Measurements from ENCODE around the gene TUBA3D.
"Not testable (repeated sequence)": the region's sequence is repeated elsewhere in the genome, so short reads cannot be mapped to it uniquely, and the experiment has no call there.

The TUBA3D gene

DNA sequence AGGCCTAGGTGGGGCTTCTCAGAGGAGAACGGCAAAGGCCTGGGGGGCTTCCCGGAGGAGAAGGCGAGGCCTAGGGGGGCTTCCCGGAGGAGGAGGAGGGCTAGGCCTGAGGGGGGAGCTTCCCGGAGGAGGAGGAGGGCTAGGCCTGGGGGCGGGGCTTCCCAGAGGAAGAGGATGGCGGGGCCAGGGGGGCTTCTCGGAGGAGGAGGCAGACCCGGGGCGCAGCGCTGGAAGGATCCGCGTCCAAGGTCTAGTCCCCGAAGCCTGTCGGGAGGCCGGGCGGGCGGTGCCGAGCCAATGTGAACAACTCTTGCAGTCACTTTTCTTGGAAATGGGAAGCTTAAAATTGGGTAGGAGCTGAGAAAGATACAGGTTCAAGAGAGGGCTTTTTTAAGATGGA is 30.0 kb upstream of the TUBA3D start:
- DNase-seq = no peak
- H3K27me3 ChIP-seq (replicated peaks; ENCODE audit: insufficient read depth, low read length) = no peaks in the 10 kb centered on the region

GRCh38 chr2:131447981-131448380 is 27.9 kb upstream of the TUBA3D start:
- H3K9me3 ChIP-seq (replicated peaks; ENCODE audit: insufficient read depth, low read length); H3F3A ChIP-seq (ENCODE audit: insufficient read depth, low read length); H3K4me2 ChIP-seq (ENCODE audit: low read depth, low read length); H4K20me1 ChIP-seq (ENCODE audit: insufficient read depth, low read length); H3K9me2 ChIP-seq (replicated peaks; ENCODE audit: insufficient read depth, low read length); H3K27ac ChIP-seq (ENCODE audit: low read length); H3K4me3 ChIP-seq (ENCODE audit: low read length); H2AFZ ChIP-seq (ENCODE audit: low read length); H3K27me3 ChIP-seq (replicated peaks; ENCODE audit: insufficient read depth, low read length); H3K79me2 ChIP-seq (ENCODE audit: low read length); DNase-seq; H3K9ac ChIP-seq (ENCODE audit: low read length); H3K4me1 ChIP-seq (ENCODE audit: low read length); H3K36me3 ChIP-seq (replicated peaks; ENCODE audit: insufficient read depth, low read length): not testable (repeated sequence)

More for the DNA sequence above, 30.0 kb upstream of the TUBA3D start:
- no peaks in the 10 kb centered on the region for H3K4me1 ChIP-seq (ENCODE audit: low read length)
- TF ChIP-seq EZH2 (optimal IDR thresholded peaks at IDR 0.05; ENCODE audit: low read depth, low read length) (no peak), CTCF (IDR thresholded peaks at IDR 0.05; ENCODE audit: low read length) (no peak), EZH2phosphoT487 (IDR thresholded peaks at IDR 0.05; ENCODE audit: low read length) (no peak)
- H3K9me3 ChIP-seq (replicated peaks; ENCODE audit: insufficient read depth, low read length) = no peaks in the 10 kb centered on the region
- no peak overlapping the region for H2AFZ ChIP-seq (ENCODE audit: low read length)
- no peaks in the 10 kb centered on the region for H3K9me2 ChIP-seq (replicated peaks; ENCODE audit: insufficient read depth, low read length)
- no peak overlapping the region for H3K4me3 ChIP-seq (ENCODE audit: low read length)
- no peaks in the 10 kb centered on the region for H3K36me3 ChIP-seq (replicated peaks; ENCODE audit: insufficient read depth, low read length)
- H4K20me1 ChIP-seq (ENCODE audit: insufficient read depth, low read length) = no peaks in the 10 kb centered on the region
- H3K27ac ChIP-seq (ENCODE audit: low read length) = no peak overlapping the region
- no peaks in the 10 kb centered on the region for H3K79me2 ChIP-seq (ENCODE audit: low read length)
- no peak overlapping the region for H3K4me2 ChIP-seq (ENCODE audit: low read depth, low read length)
- no peaks in the 10 kb centered on the region for H3F3A ChIP-seq (ENCODE audit: insufficient read depth, low read length)
- no peak overlapping the region for H3K9ac ChIP-seq (ENCODE audit: low read length)

DNA sequence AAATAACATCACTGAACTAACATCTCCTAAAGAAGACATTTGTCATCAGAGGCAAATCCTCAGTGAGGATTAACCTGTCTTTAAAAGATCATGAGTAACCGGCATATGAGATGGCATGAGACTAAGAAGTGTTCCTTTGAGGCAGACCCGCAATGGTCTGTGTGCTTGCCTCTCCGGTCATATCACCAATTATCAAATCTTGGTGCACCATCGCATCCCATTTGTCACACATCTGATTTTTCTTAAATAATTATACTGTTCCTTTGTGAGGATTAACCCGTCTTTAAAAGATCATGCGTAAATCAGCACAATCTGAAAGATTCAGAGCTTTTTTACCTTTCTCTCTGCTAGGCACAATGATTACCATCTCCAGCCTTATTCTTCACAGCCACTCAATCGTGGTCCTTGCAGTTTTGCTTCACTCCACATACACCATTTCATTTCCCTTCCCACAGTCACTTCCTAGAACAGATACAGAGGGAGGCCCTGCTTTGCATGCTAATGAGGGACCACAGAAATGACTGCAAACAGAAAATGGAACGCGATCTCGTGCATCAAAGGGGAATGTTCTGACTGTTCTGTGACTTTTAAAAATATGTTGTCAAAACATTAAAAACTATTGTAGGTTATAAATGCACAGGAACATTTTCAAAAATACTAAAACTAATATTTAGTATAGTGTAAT is 24.5 kb upstream of the TUBA3D start:
- not testable (repeated sequence) for H3K4me3 ChIP-seq (ENCODE audit: low read length); H2AFZ ChIP-seq (ENCODE audit: low read length); H3K27me3 ChIP-seq (replicated peaks; ENCODE audit: insufficient read depth, low read length); H3K4me1 ChIP-seq (ENCODE audit: low read length); H3F3A ChIP-seq (ENCODE audit: insufficient read depth, low read length); DNase-seq; H4K20me1 ChIP-seq (ENCODE audit: insufficient read depth, low read length); H3K79me2 ChIP-seq (ENCODE audit: low read length); H3K4me2 ChIP-seq (ENCODE audit: low read depth, low read length); H3K9me2 ChIP-seq (replicated peaks; ENCODE audit: insufficient read depth, low read length); H3K9ac ChIP-seq (ENCODE audit: low read length); H3K36me3 ChIP-seq (replicated peaks; ENCODE audit: insufficient read depth, low read length); H3K27ac ChIP-seq (ENCODE audit: low read length); H3K9me3 ChIP-seq (replicated peaks; ENCODE audit: insufficient read depth, low read length)

GRCh38 chr2:131454914-131455313 is 21.0 kb upstream of the TUBA3D start:
- H3K27me3 ChIP-seq (replicated peaks; ENCODE audit: insufficient read depth, low read length); H3K4me2 ChIP-seq (ENCODE audit: low read depth, low read length); H3F3A ChIP-seq (ENCODE audit: insufficient read depth, low read length); H3K4me1 ChIP-seq (ENCODE audit: low read length); H3K36me3 ChIP-seq (replicated peaks; ENCODE audit: insufficient read depth, low read length); H3K9me2 ChIP-seq (replicated peaks; ENCODE audit: insufficient read depth, low read length); H2AFZ ChIP-seq (ENCODE audit: low read length); H4K20me1 ChIP-seq (ENCODE audit: insufficient read depth, low read length); H3K79me2 ChIP-seq (ENCODE audit: low read length); H3K27ac ChIP-seq (ENCODE audit: low read length); H3K4me3 ChIP-seq (ENCODE audit: low read length); H3K9ac ChIP-seq (ENCODE audit: low read length); H3K9me3 ChIP-seq (replicated peaks; ENCODE audit: insufficient read depth, low read length); DNase-seq: not testable (repeated sequence)

DNA sequence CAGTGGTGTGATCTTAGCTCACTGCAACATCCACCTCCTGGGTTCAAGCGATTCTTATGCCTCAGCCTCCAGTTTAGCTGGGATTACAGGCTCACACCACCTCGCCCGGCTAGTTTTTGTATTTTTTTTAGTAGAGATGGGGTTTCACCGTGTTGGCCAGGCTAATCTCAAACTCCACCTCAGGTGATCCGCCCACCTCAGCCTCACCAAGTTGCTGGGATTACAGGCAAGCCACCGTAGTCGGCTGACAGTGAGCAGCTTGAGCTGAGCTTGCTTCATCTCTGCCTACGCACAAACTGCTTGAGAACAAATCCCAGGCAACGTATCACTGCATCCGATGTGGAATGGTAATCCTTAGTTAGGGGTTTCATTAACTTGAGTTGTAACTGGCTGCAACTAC is 8.2 kb upstream of the TUBA3D start:
- H3K79me2 ChIP-seq (ENCODE audit: low read length) = not testable (repeated sequence)

GRCh38 chr2:131470944-131471343 is 5.0 kb upstream of the TUBA3D start:
- not testable (repeated sequence) for H3K9me2 ChIP-seq (replicated peaks; ENCODE audit: insufficient read depth, low read length); H3K27ac ChIP-seq (ENCODE audit: low read length); H3K79me2 ChIP-seq (ENCODE audit: low read length); DNase-seq; H3K9me3 ChIP-seq (replicated peaks; ENCODE audit: insufficient read depth, low read length); H3K36me3 ChIP-seq (replicated peaks; ENCODE audit: insufficient read depth, low read length); H3K4me1 ChIP-seq (ENCODE audit: low read length); H3K4me3 ChIP-seq (ENCODE audit: low read length); H3K9ac ChIP-seq (ENCODE audit: low read length); H4K20me1 ChIP-seq (ENCODE audit: insufficient read depth, low read length); H3F3A ChIP-seq (ENCODE audit: insufficient read depth, low read length); H2AFZ ChIP-seq (ENCODE audit: low read length); H3K4me2 ChIP-seq (ENCODE audit: low read depth, low read length); H3K27me3 ChIP-seq (replicated peaks; ENCODE audit: insufficient read depth, low read length)

More for the DNA sequence above, 8.2 kb upstream of the TUBA3D start:
- H3K9me2 ChIP-seq (replicated peaks; ENCODE audit: insufficient read depth, low read length); H3F3A ChIP-seq (ENCODE audit: insufficient read depth, low read length); H3K9ac ChIP-seq (ENCODE audit: low read length); DNase-seq; H4K20me1 ChIP-seq (ENCODE audit: insufficient read depth, low read length); H3K4me3 ChIP-seq (ENCODE audit: low read length); H3K27me3 ChIP-seq (replicated peaks; ENCODE audit: insufficient read depth, low read length); H3K27ac ChIP-seq (ENCODE audit: low read length); H2AFZ ChIP-seq (ENCODE audit: low read length); H3K4me1 ChIP-seq (ENCODE audit: low read length); H3K9me3 ChIP-seq (replicated peaks; ENCODE audit: insufficient read depth, low read length); H3K36me3 ChIP-seq (replicated peaks; ENCODE audit: insufficient read depth, low read length); H3K4me2 ChIP-seq (ENCODE audit: low read depth, low read length): not testable (repeated sequence)

DNA sequence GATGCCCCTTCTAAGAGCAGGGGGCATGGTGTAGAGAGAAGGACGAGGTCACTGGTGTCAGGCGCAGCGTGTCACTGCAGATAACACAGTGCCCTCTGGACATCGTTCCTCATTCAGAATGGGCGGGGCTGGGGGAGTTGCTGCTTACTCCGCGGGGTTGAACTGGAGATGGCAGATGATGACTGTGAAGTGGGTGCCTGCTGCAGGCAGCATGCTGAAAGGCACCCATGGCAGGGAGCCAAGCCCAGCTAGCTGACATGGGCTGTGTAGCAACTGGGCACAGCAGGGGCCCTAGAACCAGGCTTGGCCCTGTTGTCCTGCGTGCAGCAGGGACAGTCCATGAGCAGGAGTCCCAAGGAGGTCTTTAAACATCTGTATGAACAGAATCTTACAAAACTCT is 4.3 kb upstream of the TUBA3D start:
- not testable (repeated sequence) for DNase-seq; H2AFZ ChIP-seq (ENCODE audit: low read length); H3K79me2 ChIP-seq (ENCODE audit: low read length); H3K4me1 ChIP-seq (ENCODE audit: low read length); H4K20me1 ChIP-seq (ENCODE audit: insufficient read depth, low read length); H3K9me2 ChIP-seq (replicated peaks; ENCODE audit: insufficient read depth, low read length); H3K27ac ChIP-seq (ENCODE audit: low read length); H3K9me3 ChIP-seq (replicated peaks; ENCODE audit: insufficient read depth, low read length); H3K36me3 ChIP-seq (replicated peaks; ENCODE audit: insufficient read depth, low read length); H3K4me2 ChIP-seq (ENCODE audit: low read depth, low read length); H3K9ac ChIP-seq (ENCODE audit: low read length); H3F3A ChIP-seq (ENCODE audit: insufficient read depth, low read length); H3K27me3 ChIP-seq (replicated peaks; ENCODE audit: insufficient read depth, low read length); H3K4me3 ChIP-seq (ENCODE audit: low read length)

All from MM.1S (cell line).